Testis (tissue), 5 donors: ENCODE data around the gene CNTROB. TPM values are rescaled to one million over a fixed set of nuclear protein-coding genes. Genes with fewer than 3 reads are reported as not detected.

Experiments used
- DNase-seq: peaks from one replicate; pipeline ENCODE4 v3.0.0-alpha.2; 2019
- H3K27ac ChIP-seq, 2 donors: fragments of 200-600 bp; sonication (generic); one replicate each; pipeline ENCODE4 v1.5.1; 2019
- H3K27me3 ChIP-seq: fragments of 200-600 bp; sonication (generic); one replicate; pipeline ENCODE4 v1.5.1; 2019
- H3K36me3 ChIP-seq: fragments of 200-600 bp; sonication (generic); one replicate; pipeline ENCODE4 v1.5.1; 2017; ENCODE audit warnings: low read depth; ENCODE audit errors: missing control alignments
- H3K4me1 ChIP-seq: fragments of 200-600 bp; sonication (generic); one replicate; pipeline ENCODE4 v1.5.1; 2019
- H3K4me3 ChIP-seq, 2 donors: fragments of 200-600 bp; sonication (generic); one replicate each; pipeline ENCODE4 v1.5.1; 2017 to 2019
- H3K9me3 ChIP-seq: fragments of 200-600 bp; sonication (generic); one replicate; pipeline ENCODE4 v1.5.1; 2017
- CTCF ChIP-seq, 3 experiments: fragments of 450-650 bp in 2 of 3; fragments of 200-600 bp in 1 of 3; sonication (generic) in 1 of 3; IDR thresholded peaks; one replicate each; pipeline ENCODE4 v1.5.1; 2016 to 2019; ENCODE audit warnings: antibody characterized with exemption in 3 of 3, mild to moderate bottlenecking in 2 of 3, moderate library complexity in 1 of 3
- POLR2A ChIP-seq: fragments of 450-650 bp; IDR thresholded peaks from one replicate; pipeline ENCODE4 v1.6.1; 2017; ENCODE audit warnings: antibody characterized with exemption, mild to moderate bottlenecking, moderate library complexity
- WGBS, 2 donors: methylation state at CpG; one replicate each; pipeline ENCODE4 v1.1.5; 2018; 5-methylcytosine and 5-hydroxymethylcytosine counted together
- intact Hi-C: fragments of 100-400 bp; cut with DNase I; formaldehyde crosslinking; loops from one replicate; pipeline ENCODE4 v1.15.1; 2023; ENCODE audit warnings: low total_unique reads
- long read RNA-seq, 2 donors: transcript quantifications; one replicate each; lab custom pipeline, GENCODE V29; 2026
- polyA plus RNA-seq: library from polyadenylated mRNA; stranded (reverse); fragments of 350-450 nt; fragmentation: Illumina TruSeq; extraction: RNeasy Lipid Tissue Mini Kit (QIAGEN cat#74804); gene quantifications from one replicate; pipeline ENCODE4 v1.2.3, GENCODE V29; 2014; ENCODE audit warnings: low read depth, low replicate concordance; ENCODE audit not compliant: insufficient read depth
- total RNA-seq, 2 donors: library from RNA; depleted of rRNA; stranded (reverse); fragments of >200 nt; gene quantifications; one replicate each; pipeline ENCODE4 v1.2.3, GENCODE V29; 2016

Gene CNTROB, protein sequence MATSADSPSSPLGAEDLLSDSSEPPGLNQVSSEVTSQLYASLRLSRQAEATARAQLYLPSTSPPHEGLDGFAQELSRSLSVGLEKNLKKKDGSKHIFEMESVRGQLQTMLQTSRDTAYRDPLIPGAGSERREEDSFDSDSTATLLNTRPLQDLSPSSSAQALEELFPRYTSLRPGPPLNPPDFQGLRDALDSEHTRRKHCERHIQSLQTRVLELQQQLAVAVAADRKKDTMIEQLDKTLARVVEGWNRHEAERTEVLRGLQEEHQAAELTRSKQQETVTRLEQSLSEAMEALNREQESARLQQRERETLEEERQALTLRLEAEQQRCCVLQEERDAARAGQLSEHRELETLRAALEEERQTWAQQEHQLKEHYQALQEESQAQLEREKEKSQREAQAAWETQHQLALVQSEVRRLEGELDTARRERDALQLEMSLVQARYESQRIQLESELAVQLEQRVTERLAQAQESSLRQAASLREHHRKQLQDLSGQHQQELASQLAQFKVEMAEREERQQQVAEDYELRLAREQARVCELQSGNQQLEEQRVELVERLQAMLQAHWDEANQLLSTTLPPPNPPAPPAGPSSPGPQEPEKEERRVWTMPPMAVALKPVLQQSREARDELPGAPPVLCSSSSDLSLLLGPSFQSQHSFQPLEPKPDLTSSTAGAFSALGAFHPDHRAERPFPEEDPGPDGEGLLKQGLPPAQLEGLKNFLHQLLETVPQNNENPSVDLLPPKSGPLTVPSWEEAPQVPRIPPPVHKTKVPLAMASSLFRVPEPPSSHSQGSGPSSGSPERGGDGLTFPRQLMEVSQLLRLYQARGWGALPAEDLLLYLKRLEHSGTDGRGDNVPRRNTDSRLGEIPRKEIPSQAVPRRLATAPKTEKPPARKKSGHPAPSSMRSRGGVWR
- 100 to 1,000 TPM in 1 of 2 donors, 10 to 100 TPM in 1; 79.2 to 111 TPM for total RNA-seq
- 153 TPM for polyA plus RNA-seq
- long read RNA-seq, donor 1, partial matches to known transcripts: 0 of 1 reads
- long read RNA-seq, donor 1, other reads (novel, unspliced or antisense): 0 of 1 reads
- long read RNA-seq, donor 2, partial matches to known transcripts: 0 of 1 reads
- long read RNA-seq, donor 2, other reads (novel, unspliced or antisense): 0 of 1 reads

- peak; percentile 80 for TF ChIP-seq POLR2A
- TF ChIP-seq CTCF (IDR thresholded peaks at IDR 0.05): no peak
- 0% methylated on average over 32 to 55 of the region's 55 CpGs for WGBS, 2 donors
- intact Hi-C loops: no loop called here
Measured at GRCh38 chr17:7931709-7932482, at the start of gene CNTROB, which contains the start of gene TRAPPC1. CNTROB (plus strand) TSS chr17:7932206; CDS start chr17:7933080, 874 bp downstream. TRAPPC1 (minus strand) TSS chr17:7931946; CDS start chr17:7931829, 117 bp downstream.

DNA sequence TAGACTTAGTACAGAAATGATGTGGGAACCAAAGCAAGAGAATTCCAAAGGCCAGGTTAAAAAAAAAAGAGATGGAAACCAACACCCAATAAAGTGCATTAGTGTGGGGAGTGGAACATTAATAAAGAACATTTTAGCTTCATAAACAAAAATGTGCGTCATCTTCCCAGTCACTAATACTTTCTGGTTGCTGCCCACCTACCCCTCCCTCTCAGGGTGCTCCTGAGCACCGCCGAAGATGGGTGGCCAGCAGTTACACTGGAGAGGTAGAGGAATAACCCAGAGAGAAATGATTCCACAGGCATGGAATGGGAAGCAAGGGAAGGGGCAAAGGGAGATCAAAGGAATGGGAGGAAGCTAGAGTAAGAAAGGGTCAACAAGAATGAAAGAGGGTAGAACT is 49.4 kb upstream of the CNTROB start:
- H3K4me3 ChIP-seq: no peak overlapping the region
- DNase-seq: no peak
- no peaks in the 10 kb centered on the region for H3K36me3 ChIP-seq
- intact Hi-C loops: no loop called here
- H3K27me3 ChIP-seq: no peaks in the 10 kb centered on the region
- no peaks in the 10 kb centered on the region for H3K9me3 ChIP-seq
- H3K4me1 ChIP-seq: peaks cover 25% of the 10 kb centered on the region
- H3K27ac ChIP-seq: peak overlapping the region in 1 of 2 donors; percentile 87
- WGBS, 2 donors: 71 to 82% methylated on average over 3 of the region's 3 CpGs
- TF ChIP-seq CTCF (IDR thresholded peaks at IDR 0.05) (no peak), POLR2A (no peak)

More at GRCh38 chr17:7931709-7932482, at the start of gene CNTROB, which contains the start of gene TRAPPC1:
- Histone ChIP-seq H3K4me1 (peaks cover 22% of the 10 kb centered on the region), H3K27me3 (no peaks in the 10 kb centered on the region), H3K4me3 (peak within 1 kb of the TSS; percentile 78 to 86), H3K9me3 (no peaks in the 10 kb centered on the region), H3K36me3 (no peaks in the 10 kb centered on the region), H3K27ac (peak within 1 kb of the TSS; percentile 15 to 79)
- DNase-seq: peak; percentile 100

DNA sequence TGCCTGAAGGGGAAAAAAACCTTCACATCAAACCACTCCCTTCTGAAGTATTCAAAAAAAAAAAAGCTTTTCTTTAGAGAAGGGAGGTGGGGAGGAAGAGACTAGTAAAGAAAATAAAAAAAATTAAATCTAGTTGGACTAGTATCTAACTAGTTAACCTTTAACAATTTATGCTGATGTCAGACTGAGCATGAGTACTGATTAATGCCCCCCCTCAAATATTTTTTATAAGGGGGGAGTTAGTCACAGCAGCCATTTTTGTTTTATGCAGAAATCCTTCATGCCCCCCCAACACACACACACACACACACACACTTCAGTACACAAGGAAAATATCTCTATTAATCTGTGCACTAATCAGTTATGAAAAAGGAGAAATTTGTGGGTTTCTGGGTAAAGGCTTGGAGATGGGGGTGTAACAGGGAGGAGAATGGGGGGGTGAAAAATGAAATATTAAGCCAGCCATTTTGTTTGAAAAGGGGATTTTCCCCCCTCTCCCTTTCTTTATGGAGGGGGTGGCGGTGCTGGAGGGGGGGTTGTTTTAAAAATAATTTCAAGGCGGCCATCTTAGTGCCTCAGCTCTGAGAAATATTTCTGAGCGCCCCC is 48.1 kb upstream of the CNTROB start:
- intact Hi-C loops: no loop called here
- no peaks in the 10 kb centered on the region for H3K27me3 ChIP-seq
- TF ChIP-seq POLR2A: no peak
- no peak for TF ChIP-seq CTCF (IDR thresholded peaks at IDR 0.05)
- 0 to 3% methylated on average over 3 of the region's 3 CpGs for WGBS, 2 donors
- H3K4me3 ChIP-seq: peak overlapping the region; percentile 61 to 78
- no peaks in the 10 kb centered on the region for H3K9me3 ChIP-seq
- DNase-seq: no peak
- peak overlapping the region; percentile 82 to 87 for H3K27ac ChIP-seq
- peaks cover 38% of the 10 kb centered on the region for H3K4me1 ChIP-seq
- no peaks in the 10 kb centered on the region for H3K36me3 ChIP-seq
